Gastroesophageal sphincter (tissue), 4 donors: ENCODE results near the gene TRABD2B. TPM values are rescaled to one million over a fixed set of nuclear protein-coding genes. Genes with fewer than 3 reads are reported as not detected.
A peak's percentile ranks its signal among the peaks of the same experiment; 100 is the strongest.

ENCODE experiments used
- ATAC-seq: fragments of 150-250 bp; one replicate; pipeline ENCODE4 v1.9.1; 2016; ENCODE audit warnings: mild to moderate bottlenecking, moderate library complexity
- H3K27ac ChIP-seq, 4 donors: fragments of 200-600 bp; sonication (generic) in 3 of 4; 1 replicate in 3 of 4; 2 replicates in 1 of 4; pipeline ENCODE4 v1.5.1; 2016 to 2019
- H3K27me3 ChIP-seq: fragments of 200-600 bp; sonication (generic); one replicate; pipeline ENCODE4 v1.5.1; 2019
- H3K36me3 ChIP-seq, 2 donors: fragments of 200-600 bp; sonication (generic); one replicate each; pipeline ENCODE4 v1.5.1; 2019; ENCODE audit warnings: control low read depth in 1 of 2
- H3K4me1 ChIP-seq, 3 donors: fragments of 200-600 bp; sonication (generic); 1 replicate in 2 of 3; 2 replicates in 1 of 3; pipeline ENCODE4 v1.5.1; 2016 to 2019; ENCODE audit warnings: control low read depth in 2 of 3
- H3K4me3 ChIP-seq, 2 donors: fragments of 200-600 bp; sonication (generic); one replicate each; pipeline ENCODE4 v1.5.1; 2019; ENCODE audit warnings: mild to moderate bottlenecking in 1 of 2, moderate library complexity in 1 of 2
- H3K9me3 ChIP-seq, 3 donors: fragments of 200-600 bp; sonication (generic); one replicate each; pipeline ENCODE4 v1.5.1; 2017 to 2019; ENCODE audit warnings: control low read depth in 2 of 3
- CTCF ChIP-seq, 4 experiments: fragments of 200-600 bp in 2 of 4; fragments of 450-650 bp in 2 of 4; sonication (generic) in 1 of 4; IDR thresholded peaks; one replicate each; pipeline ENCODE4 v1.5.1; 2017 to 2019; ENCODE audit warnings: antibody characterized with exemption in 4 of 4, mild to moderate bottlenecking in 2 of 4, moderate library complexity in 2 of 4
- EP300 ChIP-seq: sonication (generic); formaldehyde crosslinking; IDR thresholded peaks from one replicate; pipeline ENCODE4 v1.6.1; 2017; ENCODE audit warnings: antibody characterized with exemption, mild to moderate bottlenecking
- POLR2A ChIP-seq, 2 donors: fragments of 450-650 bp; IDR thresholded peaks; one replicate each; pipeline ENCODE4 v1.6.1; 2017; ENCODE audit warnings: antibody characterized with exemption in 2 of 2, mild to moderate bottlenecking in 2 of 2, moderate library complexity in 1 of 2
- POLR2AphosphoS5 ChIP-seq: sonication (generic); formaldehyde crosslinking; IDR thresholded peaks from one replicate; pipeline ENCODE4 v1.6.1; 2017; ENCODE audit warnings: antibody characterized with exemption
- WGBS, 2 donors: methylation state at CpG; one replicate each; pipeline ENCODE4 v1.1.5; 2018; ENCODE audit warnings: low coverage in 1 of 2; 5-methylcytosine and 5-hydroxymethylcytosine counted together
- total RNA-seq, 4 donors: library from RNA; depleted of rRNA; stranded (reverse); fragments of >200 nt; gene quantifications; one replicate each; pipeline ENCODE4 v1.1.0, GENCODE V29; 2016

Gene TRABD2B
- total RNA-seq, 4 donors from 2014 or later = 2.6 to 6.5 (median 3.4) TPM

GRCh38 chr1:47738560-47739182, 258.5 kb downstream of the TRABD2B start:
- H3K4me1 ChIP-seq = peaks cover 0 to 7% (median 0%) of the 10 kb centered on the region in 3 donors
- ATAC-seq = peak; percentile 76

GRCh38 chr1:47732489-47732888, 264.7 kb downstream of the TRABD2B start:
- TF ChIP-seq POLR2AphosphoS5 (no peak), EP300 (no peak)
- H3K9me3 ChIP-seq = no peaks in the 10 kb centered on the region
- H3K27ac ChIP-seq = no peak overlapping the region
- no peak overlapping the region for H3K4me3 ChIP-seq
- H3K27me3 ChIP-seq = peaks cover 25% of the 10 kb centered on the region
- 48% methylated on average over 2 of the region's 4 CpGs; no CpG with 5 or more reads in 1 of the 2 donors for WGBS, 2 donors
- no peaks in the 10 kb centered on the region for H3K36me3 ChIP-seq
- ATAC-seq = no peak
- H3K4me1 ChIP-seq = no peaks in the 10 kb centered on the region

More at GRCh38 chr1:47738560-47739182, 258.5 kb downstream of the TRABD2B start:
- Histone ChIP-seq H3K9me3 (peaks cover 0 to 6% (median 0%) of the 10 kb centered on the region in 3 donors), H3K27ac (no peak overlapping the region), H3K36me3 (no peaks in the 10 kb centered on the region), H3K27me3 (peaks cover 24% of the 10 kb centered on the region), H3K4me3 (no peak overlapping the region)
- TF ChIP-seq POLR2A (IDR thresholded peaks at IDR 0.05) (no peak), EP300 (no peak), CTCF (IDR thresholded peaks at IDR 0.05) (peak; percentile 59 to 82 (median 70)), POLR2AphosphoS5 (no peak)
- WGBS, 2 donors = 6 to 26% methylated on average over 3 to 6 of the region's 8 CpGs

- Histone ChIP-seq H3K4me1 (no peaks in the 10 kb centered on the region), H3K9me3 (no peaks in the 10 kb centered on the region), H3K27ac (no peak overlapping the region), H3K36me3 (no peaks in the 10 kb centered on the region), H3K27me3 (peaks cover 24% of the 10 kb centered on the region), H3K4me3 (no peak overlapping the region)
- no peak for ATAC-seq
- WGBS, 2 donors = 83 to 86% methylated on average over 2 to 7 of the region's 8 CpGs
- TF ChIP-seq POLR2A (IDR thresholded peaks at IDR 0.05) = no peak
- TF ChIP-seq EP300 = no peak
- TF ChIP-seq CTCF (IDR thresholded peaks at IDR 0.05) = no peak
- no peak for TF ChIP-seq POLR2AphosphoS5
Measured at GRCh38 chr1:47731730-47732129, 265.5 kb downstream of the TRABD2B start.

GRCh38 chr1:47729685-47730084, 267.5 kb downstream of the TRABD2B start:
- Histone ChIP-seq H3K27me3 (peaks cover 29% of the 10 kb centered on the region), H3K4me3 (no peak overlapping the region), H3K4me1 (peaks cover 0 to 16% (median 15%) of the 10 kb centered on the region in 3 donors), H3K9me3 (no peaks in the 10 kb centered on the region), H3K27ac (no peak overlapping the region), H3K36me3 (no peaks in the 10 kb centered on the region)
- 71 to 79% methylated on average over 1 of the region's 2 CpGs for WGBS, 2 donors
- TF ChIP-seq POLR2AphosphoS5 (no peak), POLR2A (IDR thresholded peaks at IDR 0.05) (no peak), EP300 (no peak), CTCF (IDR thresholded peaks at IDR 0.05) (no peak)
- no peak for ATAC-seq

GRCh38 chr1:47727697-47728085, 269.5 kb downstream of the TRABD2B start:
- ATAC-seq = no peak
- no peak overlapping the region for H3K4me3 ChIP-seq
- H3K36me3 ChIP-seq = no peaks in the 10 kb centered on the region
- TF ChIP-seq POLR2AphosphoS5 = no peak
- no peak for TF ChIP-seq CTCF (IDR thresholded peaks at IDR 0.05)
- TF ChIP-seq EP300 = no peak
- no peak for TF ChIP-seq POLR2A (IDR thresholded peaks at IDR 0.05)
- H3K27me3 ChIP-seq = peaks cover 49% of the 10 kb centered on the region
- WGBS, 2 donors = 84 to 91% methylated on average over 4 to 5 of the region's 5 CpGs
- H3K4me1 ChIP-seq = peaks cover 0 to 19% (median 15%) of the 10 kb centered on the region in 3 donors
- no peaks in the 10 kb centered on the region for H3K9me3 ChIP-seq
- no peak overlapping the region for H3K27ac ChIP-seq
